Right cardiac atrium (tissue), 5 donors: Measurements from ENCODE around the gene SMTNL2. TPM values are rescaled to one million over a fixed set of nuclear protein-coding genes. Genes with fewer than 3 reads are reported as not detected.

Experiments used
- ATAC-seq, 2 donors: fragments of 200-7000 bp; cut with Tn5 transposase; one replicate each; pipeline versions ENCODE4 v1.8.0 to v1.9.1; 2020; ENCODE audit warnings: moderate library complexity in 2 of 2, mild to moderate bottlenecking in 1 of 2
- DNase-seq, 3 donors: peaks; one replicate each; pipeline ENCODE4 v3.0.0-alpha.2; 2020
- H3K27ac ChIP-seq: one replicate; pipeline ENCODE4 v1.5.1; 2013; ENCODE audit warnings: mild to moderate bottlenecking, low read length, control low read depth, moderate library complexity
- H3K27me3 ChIP-seq: one replicate; pipeline ENCODE4 v1.6.1; 2013; ENCODE audit not compliant: control insufficient read depth, insufficient read depth
- H3K4me1 ChIP-seq: one replicate; pipeline ENCODE4 v1.6.1; 2013; ENCODE audit warnings: low read length; ENCODE audit not compliant: control insufficient read depth, insufficient read depth
- H3K4me3 ChIP-seq: one replicate; pipeline ENCODE4 v1.5.1; 2013; ENCODE audit warnings: low read length, control low read depth
- H3K9me3 ChIP-seq: one replicate; pipeline ENCODE4 v1.6.1; 2013; ENCODE audit warnings: low read length; ENCODE audit not compliant: control insufficient read depth
- WGBS: extraction: QIAGEN DNeasy Blood & Tissue Kit; methylation state at CpG from one replicate; pipeline ENCODE4 v1.1.7; 2013; 5-methylcytosine and 5-hydroxymethylcytosine counted together
- intact Hi-C, 4 donors: fragments of 100-400 bp; cut with DNase I; formaldehyde crosslinking; loops; one replicate each; pipeline versions ENCODE4 v1.11.0 to v1.14.0; 2022 to 2023
- polyA plus RNA-seq: library from polyadenylated mRNA; stranded (reverse); fragments of 200-250 nt; gene quantifications from one replicate; pipeline ENCODE4 v1.2.3, GENCODE V29; 2013
- total RNA-seq, 4 donors: library from RNA; stranded (reverse); fragmentation: NEBNext Ultra II Directional; extraction: Animal tissue kit (Norgen Biotek cat#: 25700); gene quantifications; one replicate each; pipeline ENCODE4 v1.2.1, GENCODE V29; 2021
- donor health status: healthy with polysubstance abuse.
- donor health status: DM: no; HTN: yes; CAD: no.
- donor health status: DM: no; HTN: no; CAD: no.
- donor health status: DM: no; HTN: yes; CAD: no; lungs with severe emphysema.
- donor health status: DM: yes; HTN: yes; CAD: no.

Gene SMTNL2
- total and polyA plus RNA-seq, 5 donors, result 5.8 to 20.8 (median 13.3) TPM

DNA sequence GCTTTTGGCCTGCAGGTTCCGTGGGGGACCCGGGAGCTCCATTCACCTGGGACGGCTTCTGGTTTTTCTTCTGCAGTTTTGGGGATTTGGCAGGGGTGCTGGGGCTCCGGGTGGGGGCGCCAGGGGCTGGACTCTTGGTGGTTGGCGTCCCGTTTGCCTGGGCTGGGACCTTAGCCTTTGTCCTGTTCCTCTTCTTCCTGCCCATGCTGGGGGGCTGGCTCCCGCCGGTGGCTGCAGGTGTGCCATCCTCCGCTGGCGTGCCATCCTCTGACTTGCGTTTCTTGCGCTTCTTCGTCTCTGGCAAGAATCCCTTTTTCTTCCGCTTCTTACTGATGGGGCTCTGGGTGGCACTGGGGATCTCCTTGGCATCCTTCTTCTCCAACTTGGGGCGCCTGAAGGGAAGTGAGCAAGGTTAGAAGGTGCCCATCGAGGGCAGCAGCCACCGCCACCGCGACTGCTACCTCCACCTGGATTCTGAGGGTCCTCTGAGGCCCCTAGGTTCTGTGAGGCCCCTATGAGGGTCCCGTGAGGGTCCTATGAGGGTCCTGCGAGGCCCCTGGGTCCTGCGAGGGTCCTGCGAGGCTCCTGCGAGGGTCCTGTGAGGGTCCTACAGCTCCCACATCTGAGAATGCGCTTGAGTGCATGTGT is 44.6 kb upstream of the SMTNL2 start:
- DNase-seq (peak; percentile 24 to 66 (median 51)), ATAC-seq (no peak)
- WGBS, result 92% methylated on average over 26 of the region's 26 CpGs
- Histone ChIP-seq H3K4me3 (no peak overlapping the region), H3K27ac (no peak overlapping the region), H3K27me3 (no peaks in the 10 kb centered on the region), H3K4me1 (peaks cover 16% of the 10 kb centered on the region), H3K9me3 (no peaks in the 10 kb centered on the region)
- intact Hi-C loops, result loop anchor here in 1 of 4 donors (5.0 kb wide), 1 partner anchor 117 kb away; no protein-coding TSS in a partner anchor

DNA sequence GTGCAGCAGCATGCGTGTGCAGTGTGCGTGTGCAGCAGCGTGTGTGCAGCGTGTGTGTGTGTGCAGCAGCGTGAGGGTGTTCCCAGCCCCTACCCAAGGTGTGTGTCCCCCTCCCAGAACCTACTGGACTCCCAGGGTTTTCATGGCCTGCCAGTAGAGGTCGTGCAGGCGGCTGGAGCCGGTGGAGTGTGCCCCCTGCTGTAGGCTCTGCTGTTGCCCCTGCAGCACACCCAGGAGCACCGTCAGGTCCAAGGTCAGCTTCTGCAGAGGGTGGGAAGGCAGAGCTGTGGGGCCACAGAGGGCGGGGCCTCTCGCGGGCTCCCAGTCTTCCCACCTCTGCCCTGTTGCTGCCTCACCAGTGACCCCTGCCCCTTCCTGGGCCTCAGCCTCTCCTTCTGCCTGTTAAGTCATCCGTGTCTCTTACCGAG is 44.1 kb upstream of the SMTNL2 start:
- intact Hi-C loops, result loop anchor here in 1 of 4 donors (5.0 kb wide), 1 partner anchor 118 kb away; no protein-coding TSS in a partner anchor
- ATAC-seq, result peak in 1 of 2 donors; percentile 1
- H3K27ac ChIP-seq, result peak overlapping the region; percentile 23

DNA sequence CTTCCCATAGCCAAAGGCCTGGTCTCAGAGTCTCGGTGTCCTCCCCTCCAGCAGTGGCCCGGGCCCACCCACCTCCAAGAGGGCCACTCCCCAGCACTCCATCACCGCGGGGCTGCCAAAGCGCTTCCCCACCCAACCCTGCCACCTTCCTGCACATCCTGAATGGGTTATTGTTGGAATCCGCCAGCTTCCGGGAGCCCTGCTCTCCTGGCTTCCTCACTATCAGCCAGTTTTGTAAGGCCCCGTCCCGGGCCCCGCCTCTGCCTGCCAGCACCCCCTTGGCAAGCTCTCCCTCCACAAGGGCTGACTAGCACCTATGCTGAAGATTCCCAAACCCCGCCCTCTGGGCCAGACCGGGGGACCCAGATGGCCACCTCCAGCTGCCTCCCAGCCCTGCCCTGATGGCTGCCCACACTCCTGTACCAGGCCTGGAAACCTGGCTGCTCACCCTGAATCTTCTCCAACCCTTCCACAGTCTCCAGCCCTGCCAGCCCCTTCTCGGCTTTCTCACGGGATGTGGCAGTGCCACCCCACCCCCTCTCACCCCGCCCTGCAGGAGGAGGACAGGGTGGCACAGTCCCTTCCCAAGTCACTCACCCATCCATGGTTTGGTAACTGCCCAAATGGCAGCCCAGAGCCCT is 43.5 kb upstream of the SMTNL2 start:
- peak overlapping the region; percentile 23 for H3K27ac ChIP-seq
- H3K27me3 ChIP-seq, result no peaks in the 10 kb centered on the region
- peak; percentile 62 to 85 (median 77) for DNase-seq
- WGBS, result 71% methylated on average over 15 of the region's 15 CpGs
- H3K4me1 ChIP-seq, result peaks cover 16% of the 10 kb centered on the region
- intact Hi-C loops, result loop anchor here in 1 of 4 donors (5.0 kb wide), 1 partner anchor 119 kb away; no protein-coding TSS in a partner anchor
- no peak overlapping the region for H3K4me3 ChIP-seq
- no peaks in the 10 kb centered on the region for H3K9me3 ChIP-seq
- peak; percentile 36 to 58 for ATAC-seq

More for the DNA sequence above, 44.1 kb upstream of the SMTNL2 start:
- Histone ChIP-seq H3K4me3 (no peak overlapping the region), H3K9me3 (no peaks in the 10 kb centered on the region), H3K4me1 (peaks cover 16% of the 10 kb centered on the region), H3K27me3 (no peaks in the 10 kb centered on the region)
- DNase-seq, result peak; percentile 21 to 64 (median 54)
- WGBS, result 70% methylated on average over 14 of the region's 14 CpGs

DNA sequence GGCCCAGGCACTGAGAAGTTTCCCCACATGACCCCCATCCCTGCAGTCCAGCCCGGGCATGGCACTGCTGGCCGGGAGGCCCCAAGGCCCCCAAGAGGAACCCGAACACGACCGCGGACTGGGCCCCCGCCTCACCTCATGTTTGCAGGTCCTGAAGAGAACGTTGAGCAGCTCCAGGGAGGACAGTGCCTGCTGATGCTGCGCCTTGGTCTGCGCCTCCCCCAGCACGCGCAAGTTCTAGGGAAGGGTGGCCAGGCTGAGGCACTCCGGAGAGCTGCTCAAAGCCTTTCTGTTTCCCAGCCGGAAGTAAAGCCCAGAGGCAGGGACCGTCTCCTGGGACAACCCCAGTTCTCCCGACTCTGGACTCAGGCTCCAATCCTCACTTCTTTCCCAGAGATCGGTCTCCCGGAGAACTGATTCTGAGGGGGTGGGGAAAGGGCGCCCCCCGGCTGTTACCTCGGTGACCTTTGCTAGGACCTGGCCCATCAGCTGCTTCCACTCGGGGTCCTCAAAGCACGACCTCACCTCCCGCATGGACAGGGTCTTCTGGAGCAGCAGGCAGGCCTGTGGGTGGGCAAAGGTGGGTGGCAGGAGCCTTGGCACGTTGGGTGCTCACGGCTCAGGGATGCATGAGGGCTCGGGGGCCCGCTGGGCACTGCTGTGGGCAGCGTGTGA is 42.9 kb upstream of the SMTNL2 start:
- H3K4me3 ChIP-seq, result no peak overlapping the region
- 72% methylated on average over 29 of the region's 29 CpGs for WGBS
- no peaks in the 10 kb centered on the region for H3K27me3 ChIP-seq
- DNase-seq, result peak; percentile 22 to 71 (median 64)
- no peaks in the 10 kb centered on the region for H3K9me3 ChIP-seq
- H3K27ac ChIP-seq, result no peak overlapping the region
- peak in 1 of 2 donors; percentile 0 for ATAC-seq
- H3K4me1 ChIP-seq, result peaks cover 12% of the 10 kb centered on the region
- intact Hi-C loops, result loop anchor here in 1 of 4 donors (5.0 kb wide), 1 partner anchor 119 kb away; no protein-coding TSS in a partner anchor

DNA sequence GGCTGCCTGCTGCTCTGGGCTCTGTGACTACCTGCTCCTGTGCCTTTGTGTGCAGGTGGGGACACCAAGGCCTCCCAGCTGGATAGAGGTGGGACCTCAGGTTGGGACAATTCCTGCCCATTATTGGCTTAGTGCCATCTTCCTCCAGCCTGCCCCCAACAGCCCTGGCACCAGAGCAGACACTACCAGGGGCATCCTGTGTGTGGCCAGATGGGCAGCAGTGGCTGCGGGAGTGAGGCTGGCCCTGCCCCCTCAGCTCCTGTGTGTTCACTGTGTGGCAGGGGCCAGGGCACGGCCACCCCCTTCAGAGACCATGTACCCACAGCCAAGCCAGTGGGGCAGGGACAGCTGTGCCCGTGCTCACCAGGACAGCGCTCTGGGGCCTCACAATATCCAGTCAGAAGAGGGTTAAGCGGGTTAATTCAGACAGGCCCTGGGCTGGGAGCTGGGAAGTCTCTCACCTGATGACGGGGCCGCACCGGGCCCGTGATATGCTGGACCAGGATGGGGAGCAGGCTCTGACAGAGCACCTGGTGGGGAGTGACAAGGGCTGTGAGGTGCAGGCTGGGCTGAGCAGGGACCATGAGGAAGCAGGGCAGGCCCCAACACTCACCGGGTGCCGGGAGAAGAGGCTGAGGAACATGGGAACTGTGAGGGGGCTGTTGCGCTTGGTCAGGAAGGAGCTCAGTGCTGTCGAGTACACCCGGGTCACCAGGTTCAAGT is 42.2 kb upstream of the SMTNL2 start:
- peaks cover 6% of the 10 kb centered on the region for H3K4me1 ChIP-seq
- H3K9me3 ChIP-seq, result no peaks in the 10 kb centered on the region
- H3K27me3 ChIP-seq, result no peaks in the 10 kb centered on the region
- peak in 2 of 3 donors; percentile 12 to 48 for DNase-seq
- no peak overlapping the region for H3K4me3 ChIP-seq
- H3K27ac ChIP-seq, result no peak overlapping the region
- WGBS, result 91% methylated on average over 14 of the region's 14 CpGs
- ATAC-seq, result no peak
- intact Hi-C loops, result loop anchor here in 1 of 4 donors (5.0 kb wide), 1 partner anchor 120 kb away; no protein-coding TSS in a partner anchor

DNA sequence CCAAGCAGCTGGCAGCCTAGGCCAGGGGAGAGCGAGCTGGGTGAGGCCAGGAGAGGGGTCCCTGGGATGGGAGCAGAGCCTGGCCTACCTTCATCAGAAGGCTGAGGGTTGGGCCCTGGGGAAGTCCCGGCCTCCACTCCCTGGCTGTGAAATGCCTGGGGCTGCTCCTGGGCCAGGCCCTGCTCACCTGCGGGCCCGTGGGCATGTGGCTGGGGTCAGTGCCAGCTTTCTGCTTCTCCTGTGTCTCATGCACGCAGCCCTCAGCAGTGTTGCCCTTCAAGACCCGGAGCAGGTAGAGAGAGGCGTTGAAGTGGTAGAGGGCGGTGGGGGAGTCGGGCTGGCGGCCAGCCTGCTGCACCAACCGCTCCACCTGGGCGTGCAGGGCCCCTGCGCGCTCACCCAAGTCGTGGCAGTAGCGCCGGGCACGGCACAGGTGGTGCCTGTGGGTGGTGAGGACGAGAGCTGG is 41.6 kb upstream of the SMTNL2 start:
- DNase-seq, result peak in 1 of 3 donors; percentile 19

DNA sequence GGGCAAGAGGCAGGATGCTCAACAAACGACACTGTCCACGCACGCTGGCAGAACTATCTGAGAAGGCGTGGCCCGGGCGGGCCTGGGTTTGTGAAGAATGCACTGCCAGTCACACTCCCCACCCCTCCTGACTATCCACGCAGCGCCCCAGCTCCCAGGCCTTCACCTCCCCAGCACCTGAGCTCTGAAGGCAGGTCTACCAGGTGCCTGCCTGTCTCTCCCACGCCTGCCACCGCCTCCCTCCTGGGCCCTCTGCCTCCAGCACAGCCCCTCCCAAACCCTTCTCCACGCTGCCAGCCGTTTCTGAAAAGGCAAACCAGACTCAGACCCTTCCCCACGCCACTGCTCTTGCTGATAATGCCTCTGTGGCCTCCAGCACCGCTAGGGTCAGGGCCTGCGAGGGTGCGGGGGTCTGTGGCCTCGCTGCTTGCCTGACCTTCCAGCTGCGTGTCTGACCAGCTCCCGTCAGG is 40.7 kb upstream of the SMTNL2 start:
- no peak overlapping the region for H3K27ac ChIP-seq
- intact Hi-C loops, result loop anchor here in 1 of 4 donors (5.0 kb wide), 1 partner anchor 121 kb away; no protein-coding TSS in a partner anchor
- ATAC-seq, result no peak

More for the DNA sequence above, 41.6 kb upstream of the SMTNL2 start:
- Histone ChIP-seq H3K4me1 (peaks cover under 1% of the 10 kb centered on the region), H3K27me3 (no peaks in the 10 kb centered on the region), H3K4me3 (no peak overlapping the region), H3K27ac (no peak overlapping the region), H3K9me3 (no peaks in the 10 kb centered on the region)
- WGBS, result 96% methylated on average over 19 of the region's 19 CpGs
- no peak for ATAC-seq
- intact Hi-C loops, result loop anchor here in 1 of 4 donors (5.0 kb wide), 1 partner anchor 120 kb away; no protein-coding TSS in a partner anchor

DNA sequence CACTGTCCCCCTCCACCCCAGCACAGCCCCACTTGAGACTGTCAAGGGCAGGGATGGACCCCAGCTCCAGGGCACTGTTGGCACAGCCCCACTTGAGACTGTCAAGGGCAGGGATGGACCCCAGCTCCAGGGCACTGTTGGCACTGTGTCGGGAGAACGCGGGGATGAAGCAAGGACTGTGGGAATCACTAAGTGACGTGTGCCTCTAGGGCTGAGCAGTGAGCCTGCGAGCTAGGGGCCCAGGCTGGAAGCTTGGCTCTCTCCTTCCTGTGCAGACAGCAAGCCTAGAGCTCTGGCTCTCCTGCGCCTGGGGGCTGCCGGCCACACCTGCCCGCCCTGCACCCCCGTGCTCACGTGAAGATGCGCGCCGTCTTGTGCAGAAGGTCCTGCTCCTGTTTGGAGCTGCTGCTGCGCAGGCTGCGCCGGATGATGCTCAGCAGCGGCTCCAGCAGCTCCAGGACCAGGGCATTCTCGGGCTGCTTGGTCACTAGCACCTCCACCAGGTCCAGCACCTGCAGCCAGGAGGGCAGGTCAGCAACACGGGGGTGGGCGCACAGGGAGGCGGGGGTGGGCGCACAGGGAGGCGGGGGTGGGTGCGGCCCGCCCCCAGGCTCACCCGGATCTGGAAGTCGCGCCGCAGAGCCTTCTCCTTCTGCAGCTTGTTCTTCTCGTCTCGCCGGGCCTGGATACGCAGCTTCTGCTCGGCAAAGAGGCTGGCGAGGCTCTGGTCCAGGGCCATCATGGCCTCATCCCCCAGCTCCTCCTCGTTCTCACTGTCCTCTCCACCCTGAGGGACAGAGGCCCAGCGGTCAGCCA is 40.0 kb upstream of the SMTNL2 start:
- Histone ChIP-seq H3K4me1 (no peaks in the 10 kb centered on the region), H3K27ac (no peak overlapping the region), H3K9me3 (no peaks in the 10 kb centered on the region), H3K4me3 (no peak overlapping the region), H3K27me3 (no peaks in the 10 kb centered on the region)
- ATAC-seq, result no peak
- WGBS, result 89% methylated on average over 37 of the region's 37 CpGs
- intact Hi-C loops, result loop anchor here in 1 of 4 donors (5.0 kb wide), 1 partner anchor 122 kb away; no protein-coding TSS in a partner anchor
- peak in 1 of 3 donors; percentile 44 for DNase-seq

More for the DNA sequence above, 40.7 kb upstream of the SMTNL2 start:
- DNase-seq, result peak in 1 of 3 donors; percentile 12
- Histone ChIP-seq H3K9me3 (no peaks in the 10 kb centered on the region), H3K4me1 (no peaks in the 10 kb centered on the region), H3K4me3 (no peak overlapping the region), H3K27me3 (no peaks in the 10 kb centered on the region)
- WGBS, result 74% methylated on average over 19 of the region's 19 CpGs

DNA sequence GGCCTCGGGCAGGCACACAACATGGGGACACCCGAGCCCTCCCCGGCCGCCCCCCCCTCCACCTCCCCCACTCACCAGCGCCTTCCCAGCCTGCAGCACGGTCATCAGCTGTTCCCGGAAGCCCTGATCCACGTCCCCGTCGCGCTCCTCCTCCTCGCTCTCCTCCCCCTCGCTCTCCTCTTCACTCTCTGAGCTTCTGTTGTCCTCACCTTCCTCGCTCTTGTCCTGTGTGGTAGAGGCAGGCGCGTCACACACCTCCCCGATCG is 39.4 kb upstream of the SMTNL2 start:
- Histone ChIP-seq H3K9me3 (no peaks in the 10 kb centered on the region), H3K27me3 (no peaks in the 10 kb centered on the region), H3K4me1 (no peaks in the 10 kb centered on the region), H3K27ac (no peak overlapping the region), H3K4me3 (no peak overlapping the region)
- intact Hi-C loops, result loop anchor here in 1 of 4 donors (5.0 kb wide), 1 partner anchor 123 kb away; no protein-coding TSS in a partner anchor
- WGBS, result 77% methylated on average over 18 of the region's 18 CpGs
- no peak for ATAC-seq
- DNase-seq, result no peak
